GM21367 (cell line): ENCODE results near the gene FGF5.
"Not testable (repeated sequence)": the region's sequence is repeated elsewhere in the genome, so short reads cannot be mapped to it uniquely, and the experiment has no call there.

Source experiments
- ATAC-seq: cut with Tn5 transposase; IDR thresholded peaks from one replicate; pipeline ENCODE4 v1.9.1; 2021; ENCODE audit not compliant: unreplicated experiment

Gene FGF5, protein sequence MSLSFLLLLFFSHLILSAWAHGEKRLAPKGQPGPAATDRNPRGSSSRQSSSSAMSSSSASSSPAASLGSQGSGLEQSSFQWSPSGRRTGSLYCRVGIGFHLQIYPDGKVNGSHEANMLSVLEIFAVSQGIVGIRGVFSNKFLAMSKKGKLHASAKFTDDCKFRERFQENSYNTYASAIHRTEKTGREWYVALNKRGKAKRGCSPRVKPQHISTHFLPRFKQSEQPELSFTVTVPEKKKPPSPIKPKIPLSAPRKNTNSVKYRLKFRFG

DNA sequence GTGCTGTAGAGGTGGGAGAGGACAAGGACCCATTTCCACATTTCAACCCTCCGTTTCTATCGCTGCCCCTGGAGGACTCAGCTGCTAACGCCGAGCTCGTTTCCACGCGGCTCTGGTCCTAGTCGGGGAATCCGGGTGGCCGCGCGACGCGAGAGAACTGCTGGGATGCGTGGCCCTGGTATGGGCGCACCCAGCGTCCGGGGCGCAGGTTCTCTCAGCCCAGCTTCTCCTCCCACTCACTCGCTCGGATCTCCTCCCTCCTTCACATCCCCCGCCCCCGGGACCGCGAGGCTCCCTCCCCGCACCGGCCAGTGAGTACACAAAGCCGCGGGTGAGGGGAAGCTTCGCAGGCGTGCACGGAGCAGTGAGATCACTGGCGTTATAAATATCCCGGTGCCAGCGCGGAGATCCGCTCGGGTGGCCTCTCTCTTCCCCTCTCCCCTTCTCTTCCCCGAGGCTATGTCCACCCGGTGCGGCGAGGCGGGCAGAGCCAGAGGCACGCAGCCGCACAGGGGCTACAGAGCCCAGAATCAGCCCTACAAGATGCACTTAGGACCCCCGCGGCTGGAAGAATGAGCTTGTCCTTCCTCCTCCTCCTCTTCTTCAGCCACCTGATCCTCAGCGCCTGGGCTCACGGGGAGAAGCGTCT, at the start of gene FGF5:
Gene FGF5 (plus strand): TSS at position 412 of the 649 bp plus-strand sequence. CDS start 161 bp downstream, at position 573.
- ATAC-seq, result no peak

DNA sequence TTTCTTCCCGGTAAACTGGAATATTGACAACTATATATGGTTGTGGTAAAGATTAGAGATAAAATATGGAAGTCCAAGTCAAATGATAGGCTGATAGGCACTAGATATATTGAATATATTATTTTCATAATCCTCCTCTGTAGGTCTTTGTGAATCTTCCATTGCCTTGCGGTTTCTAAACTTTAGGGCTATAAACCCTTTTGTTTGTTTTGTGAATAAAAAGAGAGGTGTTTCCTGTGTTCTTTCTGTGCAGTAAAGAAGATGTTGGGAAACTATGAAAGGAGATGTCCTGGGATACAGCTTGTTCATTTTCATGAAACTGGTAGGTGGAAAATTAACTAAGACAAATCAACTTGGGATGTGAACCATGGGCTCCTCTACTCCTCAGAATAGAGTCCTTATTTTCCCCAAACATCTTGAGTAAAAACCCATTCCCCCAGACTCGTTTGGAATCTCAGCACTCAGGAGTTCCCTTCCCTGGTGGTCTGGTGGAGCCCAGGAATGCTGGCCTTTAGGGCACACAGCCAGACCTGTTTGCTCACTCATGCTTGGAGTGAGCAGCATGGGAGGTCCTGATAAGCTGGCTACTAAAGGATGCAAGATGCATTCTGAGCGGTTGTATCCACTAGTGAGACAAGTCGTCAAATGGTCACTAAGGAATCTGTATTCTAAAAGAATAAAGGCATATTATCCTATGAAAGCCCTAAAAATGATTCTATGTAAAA, 47.0 kb upstream of the FGF5 start:
- ATAC-seq, result no peak

DNA sequence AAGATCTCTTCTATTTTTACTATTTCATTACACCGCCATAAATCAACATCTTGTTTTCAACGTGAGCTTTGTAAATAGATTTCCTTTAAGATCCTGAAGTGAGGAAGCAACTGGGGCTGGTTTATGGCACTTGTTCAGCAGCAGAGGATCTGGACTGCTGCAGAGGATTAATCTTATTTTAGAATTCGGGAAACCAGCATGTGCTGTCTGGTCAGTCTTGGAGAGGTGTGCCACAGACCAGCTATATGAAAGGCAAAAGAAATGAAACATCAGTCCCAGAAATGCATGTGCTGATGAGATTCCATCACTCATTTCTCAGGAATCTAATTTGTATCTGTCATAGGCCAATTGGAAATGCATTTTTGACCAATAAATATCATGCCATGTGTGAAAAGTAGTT, 45.8 kb upstream of the FGF5 start:
- ATAC-seq, result no peak

DNA sequence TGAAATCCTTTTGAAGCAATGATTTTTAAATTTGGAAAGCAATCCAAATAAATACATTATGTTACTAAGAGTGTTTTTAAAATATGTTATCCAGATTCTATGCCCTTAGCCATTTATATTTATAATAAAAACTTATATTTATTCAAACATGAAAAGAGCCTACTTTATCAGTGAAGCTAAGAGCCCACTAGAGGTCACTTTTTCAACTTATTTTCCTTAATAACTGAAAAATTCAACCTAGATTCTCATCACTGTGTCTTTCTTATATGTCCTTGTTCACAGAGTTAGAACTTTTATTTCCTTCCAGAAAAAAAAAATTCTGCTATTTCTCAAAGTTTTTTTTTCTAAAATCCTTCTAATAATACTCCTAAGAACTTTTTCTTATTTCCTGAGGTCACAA, 45.3 kb upstream of the FGF5 start:
- ATAC-seq, result no peak

DNA sequence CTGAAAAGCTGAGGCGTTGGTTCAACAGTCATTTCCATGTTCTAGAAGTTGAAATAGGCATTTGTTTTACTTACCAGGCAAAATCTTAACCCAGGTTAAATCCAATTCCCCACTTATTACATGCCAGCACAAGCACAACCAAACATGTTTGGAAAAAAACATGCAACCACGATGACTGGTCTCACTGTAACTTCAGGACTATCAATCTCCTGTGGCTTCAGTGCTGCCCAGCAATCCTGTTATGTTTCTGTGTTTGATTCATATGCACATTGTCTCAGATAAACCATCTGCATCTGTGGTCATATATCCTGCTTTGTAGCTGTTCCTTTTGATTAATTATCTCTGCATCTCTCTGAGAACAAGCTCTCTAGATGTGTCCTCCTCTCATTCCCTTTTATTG, 40.9 kb upstream of the FGF5 start:
- ATAC-seq, result no peak

DNA sequence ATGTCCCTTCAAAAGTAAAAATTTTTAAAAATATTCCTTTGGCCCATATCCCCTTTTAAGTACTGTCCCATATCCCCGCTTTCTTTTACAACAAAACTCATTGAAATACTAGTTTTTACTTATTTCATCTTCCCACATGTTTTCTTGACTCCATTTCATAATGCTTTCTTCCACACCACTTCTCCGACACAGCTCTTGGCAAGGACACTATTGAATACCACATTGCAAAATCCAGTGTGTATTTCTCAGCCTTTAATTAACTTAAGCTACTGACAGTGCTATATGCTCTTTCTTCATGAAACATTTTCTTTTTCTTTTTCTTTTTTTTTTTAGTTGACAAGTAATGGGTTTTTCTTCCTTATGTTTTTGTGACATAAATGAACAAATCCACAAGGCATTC, 40.4 kb upstream of the FGF5 start:
- no peak for ATAC-seq

DNA sequence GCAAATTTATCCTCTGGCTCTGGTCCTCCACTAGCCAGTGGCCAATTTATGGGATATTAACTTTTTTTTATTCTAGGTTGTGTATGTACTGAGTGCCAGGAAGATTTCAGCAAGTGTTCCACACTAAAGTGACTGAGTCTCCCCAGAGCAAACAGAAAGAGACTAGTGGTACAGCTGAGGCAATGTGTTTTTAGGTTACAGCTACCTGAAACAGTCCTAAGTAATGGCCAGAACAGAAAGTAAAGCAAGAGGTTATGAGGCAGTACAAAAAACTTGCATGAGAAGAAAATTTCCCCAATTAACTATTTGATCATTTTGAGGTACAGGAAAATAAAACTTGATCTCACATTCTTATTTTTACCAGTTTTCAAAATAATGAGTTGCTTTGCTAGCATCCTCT, 38.0 kb upstream of the FGF5 start:
- ATAC-seq, result no peak

DNA sequence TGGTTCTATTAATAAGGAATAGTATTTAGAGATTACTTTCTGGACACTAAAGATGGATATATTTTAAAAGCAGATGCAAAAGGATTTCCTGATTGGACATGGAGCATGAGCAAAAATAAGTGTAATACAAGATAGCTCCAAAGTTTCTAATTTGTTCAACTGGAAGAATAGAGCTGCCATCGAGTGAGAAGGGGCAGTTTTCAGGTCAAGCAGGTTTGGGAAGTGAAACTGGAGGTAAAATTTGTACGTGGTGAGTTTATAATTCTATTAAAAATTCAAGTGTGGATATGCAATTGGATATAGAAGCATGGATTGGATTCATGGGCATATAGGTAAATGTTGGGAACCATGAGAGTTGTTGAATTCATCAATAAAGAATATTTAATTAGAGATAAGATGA, 37.3 kb upstream of the FGF5 start:
- ATAC-seq, result no peak

DNA sequence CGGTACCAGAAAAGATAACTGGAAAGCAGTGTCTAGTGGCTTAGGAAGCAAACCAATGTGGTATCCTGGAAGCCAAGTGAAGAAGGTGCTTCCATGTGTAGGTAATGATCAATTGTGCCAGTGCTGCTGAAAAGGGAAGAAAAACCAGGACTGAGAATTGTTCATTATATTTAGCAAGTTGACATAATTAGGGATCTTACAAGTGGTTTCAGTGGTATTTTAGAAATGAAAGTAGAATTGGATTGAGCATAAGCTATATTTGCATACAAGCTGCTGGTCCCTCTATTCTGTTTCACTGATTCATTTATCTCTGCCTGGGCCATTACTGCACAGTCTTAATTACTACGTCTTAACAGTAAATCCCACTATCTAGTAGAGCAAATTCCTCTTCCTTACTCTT, 36.9 kb upstream of the FGF5 start:
- peak; percentile 84 for ATAC-seq

DNA sequence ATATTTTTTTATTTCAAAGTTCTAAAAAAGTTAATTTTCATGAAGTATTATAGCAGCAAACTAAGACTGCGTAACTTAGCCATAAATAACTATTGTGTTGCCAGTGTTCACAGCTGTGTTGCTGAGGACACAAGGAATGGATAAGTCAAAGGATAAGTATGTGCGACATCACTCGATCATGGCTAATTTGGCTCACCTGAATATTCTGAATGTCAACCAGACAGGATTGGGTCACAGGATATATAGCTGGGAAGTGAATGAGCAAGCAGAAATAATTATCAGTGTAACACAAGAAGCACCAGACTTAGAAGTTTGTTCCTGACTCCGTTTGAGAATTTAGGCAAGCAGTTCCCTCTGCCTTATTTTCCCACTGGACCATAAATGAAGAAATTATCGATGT, 35.3 kb upstream of the FGF5 start:
- ATAC-seq, result no peak

DNA sequence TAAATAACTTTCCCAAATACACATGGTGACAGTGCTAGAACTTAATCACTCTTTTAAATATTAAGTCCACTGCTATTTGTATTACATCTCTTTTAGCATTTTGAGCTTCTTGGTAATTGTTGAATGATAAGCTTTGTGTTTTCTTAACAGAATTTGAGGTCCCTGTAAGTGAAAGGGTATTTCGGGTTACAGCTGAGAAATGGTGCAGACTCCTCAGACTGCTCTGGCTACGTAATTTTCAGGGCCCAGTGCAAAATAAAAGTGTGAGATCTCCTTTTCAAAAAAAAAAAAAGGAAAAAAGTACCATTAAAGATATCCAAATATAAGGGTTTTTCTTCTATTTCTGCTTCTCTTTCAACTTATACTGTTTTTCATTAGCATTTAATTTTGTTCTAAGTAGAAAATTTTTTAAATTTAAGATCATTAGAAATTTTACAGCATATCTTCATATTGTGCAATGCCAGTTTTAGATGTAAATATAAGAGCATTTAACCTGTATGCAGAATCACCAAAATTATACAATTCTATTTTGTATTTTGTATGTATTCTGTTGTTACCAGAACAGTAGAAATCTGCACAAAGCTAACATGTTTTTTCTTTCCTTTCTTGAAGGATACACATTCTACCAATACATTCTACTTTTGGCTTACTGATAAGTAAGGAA, 33.6 kb upstream of the FGF5 start:
- no peak for ATAC-seq

DNA sequence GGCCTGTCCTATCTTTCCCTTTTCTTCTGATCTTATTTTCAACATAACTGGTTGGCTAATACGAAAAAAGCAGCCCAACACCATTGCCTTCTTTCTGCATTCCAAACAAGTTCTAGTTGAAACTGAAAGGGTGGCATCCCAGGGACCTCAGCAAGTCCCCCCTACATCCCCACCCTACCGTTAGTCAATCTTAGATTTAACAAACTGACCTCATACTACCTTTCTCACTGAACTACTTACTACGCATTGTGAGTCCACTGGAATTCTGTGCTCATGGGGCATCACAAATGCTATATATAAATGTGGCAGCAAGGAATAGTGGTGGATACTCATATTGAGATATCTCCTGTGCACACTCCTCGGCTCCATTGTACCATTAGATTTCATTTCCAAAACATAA, 33.1 kb upstream of the FGF5 start:
- no peak for ATAC-seq

DNA sequence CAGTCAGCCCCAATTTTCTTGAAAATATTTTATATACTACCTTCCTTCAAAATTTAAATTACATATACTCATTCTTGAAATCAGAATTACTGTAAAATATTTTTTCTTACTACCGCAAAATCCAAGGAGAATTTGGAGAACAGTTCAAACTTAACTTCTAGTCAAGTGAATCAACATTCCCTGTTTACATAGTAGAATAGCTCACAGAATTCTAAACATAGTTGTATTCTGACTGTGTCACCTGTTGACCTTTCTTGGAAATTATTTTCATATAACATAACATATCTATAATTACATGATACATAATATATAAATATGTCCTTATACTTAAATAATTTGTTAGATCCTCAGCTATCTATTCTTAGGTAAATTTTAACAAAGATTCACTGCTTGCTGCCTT, 31.0 kb upstream of the FGF5 start:
- ATAC-seq, result no peak

DNA sequence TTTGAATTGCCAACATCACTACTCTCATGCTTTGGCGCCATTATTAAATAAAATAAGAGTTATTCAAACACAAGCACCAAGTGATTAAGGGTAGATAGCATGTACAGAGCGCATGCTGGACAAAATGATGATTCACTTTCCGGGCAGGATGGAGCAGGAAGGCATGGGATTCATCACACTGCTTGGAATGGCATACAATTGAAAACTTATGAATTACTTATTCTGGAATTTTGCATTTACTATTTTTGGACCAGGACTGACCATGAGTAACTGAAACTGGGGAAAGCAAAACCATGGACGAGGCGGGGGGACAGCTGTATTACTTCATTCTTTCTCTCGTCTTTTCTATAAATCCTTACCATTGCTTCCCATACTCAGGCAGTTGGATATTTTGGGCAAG, 28.5 kb upstream of the FGF5 start:
- ATAC-seq, result no peak

DNA sequence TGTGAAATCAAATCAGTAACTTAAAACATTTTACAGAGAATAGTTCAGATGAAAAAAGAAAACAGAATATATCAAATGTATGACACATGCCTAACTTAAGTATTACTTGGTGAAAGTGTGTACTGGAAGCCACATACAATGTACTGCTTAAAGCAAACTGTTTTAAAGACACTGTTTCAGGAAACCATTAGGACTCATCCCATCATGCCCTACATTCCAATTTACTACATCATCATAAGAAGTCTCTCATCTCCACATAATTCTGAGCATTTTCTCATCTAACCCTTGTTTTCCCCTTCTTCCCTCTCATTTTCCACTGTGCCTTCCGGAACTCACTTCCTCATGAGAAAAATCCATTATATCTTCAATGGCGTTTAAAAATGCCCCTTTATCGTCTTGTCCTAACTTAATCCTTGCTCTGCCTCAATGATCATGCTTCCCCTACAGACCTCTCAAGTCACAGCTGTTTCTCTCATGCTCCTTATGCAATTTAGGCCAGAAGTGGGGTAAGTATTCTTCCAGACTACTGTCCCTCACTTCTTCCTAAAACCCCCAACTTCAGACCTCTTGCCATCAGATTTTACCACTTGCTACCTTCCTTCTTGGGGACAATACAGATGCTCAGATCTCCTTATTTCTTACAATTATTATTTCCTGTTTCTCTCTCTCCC, 26.8 kb upstream of the FGF5 start:
- ATAC-seq, result no peak

DNA sequence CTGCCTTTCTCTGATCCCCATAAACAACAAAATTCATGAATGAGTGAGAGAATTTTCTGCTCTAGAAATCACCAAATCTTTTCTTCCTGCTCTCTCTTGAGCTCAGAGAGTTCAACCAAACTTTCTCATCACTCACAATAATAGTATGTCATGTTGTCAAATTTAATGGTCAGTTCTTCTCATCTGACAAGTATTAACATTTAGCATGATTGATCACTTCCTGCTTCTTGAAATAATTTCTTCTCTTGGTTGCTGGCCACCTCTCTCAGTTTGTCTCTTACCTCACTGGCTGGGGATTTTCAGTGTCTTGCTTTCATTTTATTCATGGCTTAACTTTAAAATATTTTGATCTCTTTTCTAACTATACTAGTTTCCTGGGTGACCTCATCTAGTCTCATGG, 25.5 kb upstream of the FGF5 start:
- ATAC-seq, result no peak

DNA sequence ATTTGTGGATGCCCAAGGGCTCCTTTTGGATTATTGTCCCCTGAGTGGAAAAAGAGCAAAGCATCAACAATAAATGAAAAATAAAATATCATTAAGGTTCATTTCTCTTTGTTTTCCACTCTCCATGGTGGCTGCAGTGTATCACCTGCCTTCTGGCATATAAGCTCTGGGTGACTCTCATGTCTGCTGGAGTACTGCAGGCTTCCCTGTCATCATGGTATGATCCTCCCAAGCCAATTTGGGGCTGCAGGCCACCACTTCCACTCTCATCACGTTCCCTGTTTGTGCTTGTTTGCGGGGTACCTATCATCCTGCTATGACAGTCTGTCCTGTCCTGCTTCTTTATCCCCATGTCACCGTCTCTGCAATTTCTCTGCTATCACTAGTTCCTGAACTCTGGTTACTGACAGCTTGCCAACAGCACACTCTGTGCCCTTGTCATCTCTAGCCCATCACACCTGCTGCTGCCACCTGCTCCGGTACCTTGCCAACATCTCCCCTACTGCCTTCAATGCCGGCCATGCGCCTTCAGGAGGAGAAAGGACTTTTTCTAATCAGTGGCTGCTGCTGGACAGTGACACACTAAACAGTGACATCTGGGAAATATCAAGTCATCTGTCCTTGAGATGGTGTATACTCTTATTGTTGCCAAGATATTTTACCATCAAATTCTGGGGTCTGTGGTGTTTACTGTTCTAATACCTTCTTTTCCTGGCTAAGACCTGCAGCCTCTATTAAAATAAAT, 23.0 kb upstream of the FGF5 start:
- ATAC-seq, result no peak

DNA sequence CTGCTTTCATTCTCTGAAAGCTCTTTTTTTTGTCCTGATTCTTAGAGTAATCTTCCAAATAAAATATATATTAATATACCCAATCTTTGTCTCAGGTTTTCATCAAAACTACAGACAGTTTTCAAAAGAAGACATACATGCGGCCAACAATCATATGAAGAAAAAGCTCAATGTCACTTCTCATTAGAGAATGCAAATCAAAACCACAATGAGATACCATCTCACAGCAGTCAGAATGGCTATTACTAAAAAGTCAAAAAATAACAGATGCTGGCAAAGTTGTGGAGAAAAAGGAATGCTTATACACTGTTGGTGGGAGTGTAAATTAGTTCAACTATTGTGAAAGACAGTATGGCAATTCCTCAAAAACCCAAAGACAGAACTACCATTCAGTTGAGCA, 19.0 kb upstream of the FGF5 start:
- ATAC-seq, result not testable (repeated sequence)

DNA sequence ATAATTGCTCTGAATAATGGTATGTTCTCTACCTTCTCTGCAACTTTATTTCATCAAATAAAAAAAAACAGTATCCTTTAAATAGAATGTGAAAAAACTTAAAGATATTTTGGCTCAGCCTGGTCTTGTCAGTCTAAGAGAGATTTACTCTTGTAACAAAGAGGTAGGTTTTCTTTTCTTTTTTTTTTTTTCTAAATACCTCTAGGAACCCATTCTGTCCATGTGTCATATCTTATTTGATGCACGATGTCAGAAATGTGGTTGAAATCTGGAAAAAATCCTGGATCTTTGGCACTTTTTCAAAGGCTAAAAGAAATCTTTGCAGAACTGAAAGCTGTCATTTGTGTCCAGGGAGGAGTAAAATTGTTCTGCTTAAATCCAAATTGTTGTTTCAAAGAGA, 17.3 kb upstream of the FGF5 start:
- no peak for ATAC-seq

DNA sequence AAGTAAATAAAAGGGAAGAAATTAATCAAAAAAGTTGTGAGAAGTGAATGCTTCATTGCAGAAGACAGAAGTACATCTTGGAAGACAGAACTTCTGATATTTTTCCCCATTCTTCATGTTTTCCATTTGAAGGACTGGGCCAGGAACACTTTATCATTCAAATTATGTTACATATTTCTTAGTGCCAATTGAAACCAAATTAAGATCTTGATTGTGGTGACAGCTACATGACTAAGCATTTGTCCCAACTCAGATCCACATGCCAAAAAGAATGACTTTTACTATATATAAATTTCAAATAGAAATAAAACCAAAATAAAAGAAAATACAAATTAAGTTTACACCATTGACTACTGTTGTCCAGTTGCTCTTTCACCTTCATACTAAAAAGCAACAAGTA, 14.0 kb upstream of the FGF5 start:
- no peak for ATAC-seq

DNA sequence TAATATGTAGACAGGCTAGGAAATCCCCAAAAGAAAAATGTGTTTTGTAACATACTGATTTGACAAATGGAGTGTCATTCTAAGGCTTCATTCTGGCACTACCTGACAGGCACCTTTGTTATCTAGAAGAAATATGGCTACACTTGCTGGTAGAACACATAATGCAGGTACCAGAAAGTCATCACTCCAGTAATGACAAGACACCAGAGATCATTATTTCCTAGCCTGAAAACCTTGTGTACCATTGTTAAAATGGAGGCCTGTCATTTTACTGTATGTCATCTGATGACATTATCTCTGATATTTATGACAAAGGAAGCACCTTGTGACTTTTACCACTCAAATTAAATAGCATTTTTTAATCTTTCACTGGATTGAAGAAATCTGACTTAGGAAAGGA, 13.5 kb upstream of the FGF5 start:
- ATAC-seq, result no peak
